Caco-2 (cell line): ENCODE results near the gene TIGD7. TPM values are rescaled to one million over a fixed set of nuclear protein-coding genes. Genes with fewer than 3 reads are reported as not detected.

Experiments used
- BruUV-seq: library from RNA; stranded (reverse); fragments of 400-500 nt; replicated peaks from 2 replicates; lab custom pipeline; 2021; lab: Mats Ljungman, UMichigan
- CTCF ChIA-PET: fragments of 300-600 bp; sonication (Branson Sonifier 250); formaldehyde crosslinking; loops from one replicate; lab custom pipeline; 2022; ENCODE audit warnings: antibody characterized with exemption; lab: Charles Lee
- POLR2A ChIA-PET: fragments of 300-600 bp; sonication (Branson Sonifier 250); formaldehyde crosslinking; loops from one replicate; lab custom pipeline; 2022; ENCODE audit warnings: antibody characterized with exemption; lab: Charles Lee
- DNase-seq, 2 experiments: peaks; one replicate each; pipeline versions ENCODE4 v3.0.0 to v3.0.0-alpha.2; 2020 to 2022
- H3K27me3 ChIP-seq: replicated peaks from 2 replicates; pipeline ENCODE4 v1.6.0; 2011; ENCODE audit warnings: low read length; ENCODE audit not compliant: control insufficient read depth, insufficient read depth
- H3K36me3 ChIP-seq: 2 replicates; pipeline ENCODE4 v1.5.1; 2011; ENCODE audit warnings: low read length; ENCODE audit not compliant: control insufficient read depth, insufficient read depth
- H3K4me1 ChIP-seq: fragments of 250-450 bp; sonication (Bioruptor Pico); 2 replicates; pipeline ENCODE4 v1.5.1; 2020; ENCODE audit warnings: mild to moderate bottlenecking
- H3K4me3 ChIP-seq: 2 replicates; pipeline ENCODE4 v1.5.1; 2011; ENCODE audit warnings: low read depth, mild to moderate bottlenecking, control low read depth, low read length
- H3K9me3 ChIP-seq: fragments of 250-450 bp; sonication (Bioruptor Pico); 2 replicates; pipeline ENCODE4 v1.5.1; 2020; ENCODE audit warnings: mild to moderate bottlenecking, moderate library complexity
- H3K27ac Mint-ChIP-seq: one replicate; pipeline ENCODE4 v1.8.0; 2022; ENCODE audit warnings: mixed read lengths; ENCODE audit not compliant: unreplicated experiment
- H3K27me3 Mint-ChIP-seq: one replicate; pipeline ENCODE4 v1.8.0; 2022; ENCODE audit warnings: mixed read lengths; ENCODE audit not compliant: insufficient read depth, unreplicated experiment
- H3K36me3 Mint-ChIP-seq: one replicate; pipeline ENCODE4 v1.8.0; 2022; ENCODE audit warnings: mild to moderate bottlenecking, mixed read lengths; ENCODE audit not compliant: insufficient read depth, unreplicated experiment
- H3K4me1 Mint-ChIP-seq: one replicate; pipeline ENCODE4 v1.8.0; 2022; ENCODE audit warnings: low read depth, mixed read lengths; ENCODE audit not compliant: unreplicated experiment
- H3K4me3 Mint-ChIP-seq: one replicate; pipeline ENCODE4 v1.8.0; 2022; ENCODE audit warnings: mild to moderate bottlenecking, moderate library complexity, mixed read lengths; ENCODE audit not compliant: unreplicated experiment
- H3K9me3 Mint-ChIP-seq: one replicate; pipeline ENCODE4 v1.8.0; 2022; ENCODE audit warnings: mixed read lengths; ENCODE audit not compliant: unreplicated experiment
- CTCF ChIP-seq, 2 experiments: fragments of 200-600 bp in 1 of 2; IDR thresholded peaks; 1 replicate in 1 of 2; 2 replicates in 1 of 2; pipeline versions ENCODE4 v1.5.1 to v1.8.0; 2011 to 2022; ENCODE audit warnings: antibody characterized with exemption in 1 of 2, control low read depth in 1 of 2, inconsistent platforms in 1 of 2, low read depth in 1 of 2, low read length in 1 of 2, mild to moderate bottlenecking in 1 of 2, moderate library complexity in 1 of 2; ENCODE audit not compliant: insufficient read depth in 1 of 2, severe bottlenecking in 1 of 2, unreplicated experiment in 1 of 2
- intact Hi-C: fragments of 100-400 bp; cut with micrococcal nuclease; formaldehyde crosslinking; loops from one replicate; pipeline ENCODE4 v1.10.0; 2022; ENCODE audit not compliant: unreplicated experiment
- total RNA-seq: library from RNA; stranded (reverse); gene quantifications from 2 replicates; pipeline ENCODE4 v1.2.3, GENCODE V29; 2022

Gene TIGD7
- total RNA-seq, 1 experiment from 2014 or later, result 3.7 TPM

DNA sequence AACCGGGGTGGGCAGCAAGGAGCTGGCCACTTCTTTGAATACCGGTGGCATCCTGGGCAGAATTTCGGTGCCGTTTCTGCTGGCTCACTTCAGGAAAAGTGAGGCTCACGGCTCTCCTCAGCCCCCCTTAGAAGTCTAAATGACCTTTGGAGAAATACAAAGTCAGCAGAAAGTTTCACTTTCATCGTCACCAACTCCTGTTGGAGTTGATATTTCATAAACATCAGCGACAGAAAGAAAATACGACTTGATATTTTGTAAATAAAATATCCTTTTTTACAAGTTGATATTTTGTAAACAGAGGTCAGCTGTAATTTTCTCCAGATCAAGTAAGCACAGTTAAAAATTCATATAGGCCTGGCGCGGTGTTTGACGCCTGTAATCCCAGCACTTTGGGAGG, 848 bp upstream of the TIGD7 start:
- BruUV-seq, result TSS peak; percentile 39
- POLR2A ChIA-PET, result no interaction called here
- Mint-ChIP-seq H3K27ac (no peak overlapping the region), H3K4me3 (peak overlapping the region; percentile 68), H3K36me3 (peaks cover 37% of the 10 kb centered on the region), H3K4me1 (no peaks in the 10 kb centered on the region), H3K9me3 (no peaks in the 10 kb centered on the region), H3K27me3 (no peaks in the 10 kb centered on the region)
- Histone ChIP-seq H3K4me3 (peak overlapping the region; percentile 73), H3K4me1 (no peaks in the 10 kb centered on the region), H3K36me3 (no peaks in the 10 kb centered on the region; the same call in 1 of the 2 replicates), H3K9me3 (no peaks in the 10 kb centered on the region), H3K27me3 (no peaks in the 10 kb centered on the region)
- DNase-seq, result no peak
- TF ChIP-seq CTCF (IDR thresholded peaks at IDR 0.05; ENCODE audit: insufficient read depth in 1 of 2, low read depth in 1 of 2, low read length in 1 of 2, severe bottlenecking in 1 of 2, unreplicated experiment in 1 of 2), result no peak
- intact Hi-C loops, result no loop called here
- CTCF ChIA-PET, result no interaction called here

DNA sequence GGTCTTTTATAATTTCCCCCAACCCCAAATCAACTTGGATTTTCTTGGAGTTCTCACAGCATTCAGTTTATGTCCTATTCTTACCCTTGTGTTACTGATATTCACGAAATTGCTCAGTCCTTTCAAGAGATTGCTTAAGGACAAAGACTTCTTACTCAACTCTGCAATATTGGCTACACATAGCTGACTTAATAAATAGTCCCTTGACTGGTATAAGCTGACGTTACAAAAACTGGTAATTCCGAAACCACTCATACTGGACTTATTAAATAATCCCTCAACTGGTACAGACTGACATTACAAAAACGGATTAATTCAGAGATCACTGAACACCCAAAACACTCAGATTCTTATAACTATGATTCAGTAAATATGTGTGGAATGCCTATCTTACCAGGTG, 860 bp downstream of the TIGD7 start:
- POLR2A ChIA-PET, result interaction anchor here (0.6 to 1.6 kb wide), 5 partner anchors 10 to 139 kb away, joined by 3 to 10 read pairs (median 7); partner anchors contain the start of genes NAA60, ZNF174, ZNF597 and ZSCAN32

GRCh38 chr16:3295783-3296182, 9.4 kb downstream of the TIGD7 start:
- DNase-seq, result no peak
- no peak for TF ChIP-seq CTCF (IDR thresholded peaks at IDR 0.05; ENCODE audit: insufficient read depth in 1 of 2, low read depth in 1 of 2, low read length in 1 of 2, severe bottlenecking in 1 of 2, unreplicated experiment in 1 of 2)
- H3K4me1 Mint-ChIP-seq, result no peaks in the 10 kb centered on the region
- Histone ChIP-seq H3K9me3 (peaks cover 14% of the 10 kb centered on the region; the same call in 1 of the 2 replicates), H3K27me3 (no peaks in the 10 kb centered on the region), H3K4me3 (no peak overlapping the region), H3K4me1 (no peaks in the 10 kb centered on the region), H3K36me3 (peaks cover 4% of the 10 kb centered on the region; the same call in 1 of the 2 replicates)
- no peak overlapping the region for H3K27ac Mint-ChIP-seq
- peaks cover 49% of the 10 kb centered on the region for H3K36me3 Mint-ChIP-seq
- intact Hi-C loops, result no loop called here
- POLR2A ChIA-PET, result no interaction called here
- H3K27me3 Mint-ChIP-seq, result no peaks in the 10 kb centered on the region
- no peak overlapping the region for H3K4me3 Mint-ChIP-seq
- peaks cover 18% of the 10 kb centered on the region for H3K9me3 Mint-ChIP-seq
- no TSS peak for BruUV-seq
- CTCF ChIA-PET, result no interaction called here

More for the DNA sequence above, 860 bp downstream of the TIGD7 start:
- Histone ChIP-seq H3K4me3 (peak overlapping the region; percentile 73), H3K27me3 (no peaks in the 10 kb centered on the region), H3K9me3 (no peaks in the 10 kb centered on the region), H3K36me3 (no peaks in the 10 kb centered on the region; the same call in 1 of the 2 replicates), H3K4me1 (no peaks in the 10 kb centered on the region)
- intact Hi-C loops, result no loop called here
- DNase-seq, result no peak
- H3K4me3 Mint-ChIP-seq, result peak overlapping the region; percentile 68
- TF ChIP-seq CTCF (IDR thresholded peaks at IDR 0.05; ENCODE audit: insufficient read depth in 1 of 2, low read depth in 1 of 2, low read length in 1 of 2, severe bottlenecking in 1 of 2, unreplicated experiment in 1 of 2), result no peak
- peaks cover 8% of the 10 kb centered on the region for H3K9me3 Mint-ChIP-seq
- no peaks in the 10 kb centered on the region for H3K27me3 Mint-ChIP-seq
- peaks cover 39% of the 10 kb centered on the region for H3K36me3 Mint-ChIP-seq
- H3K4me1 Mint-ChIP-seq, result no peaks in the 10 kb centered on the region
- H3K27ac Mint-ChIP-seq, result peak overlapping the region; percentile 32
- CTCF ChIA-PET, result interaction anchor here (0.6 to 0.7 kb wide), 3 partner anchors 40 to 139 kb away, joined by 3 to 4 read pairs (median 3); partner anchors contain the start of genes NAA60, ZNF174, ZNF597 and ZSCAN32
- no TSS peak for BruUV-seq
